ENCODE results near the gene UQCRH.

DNA sequence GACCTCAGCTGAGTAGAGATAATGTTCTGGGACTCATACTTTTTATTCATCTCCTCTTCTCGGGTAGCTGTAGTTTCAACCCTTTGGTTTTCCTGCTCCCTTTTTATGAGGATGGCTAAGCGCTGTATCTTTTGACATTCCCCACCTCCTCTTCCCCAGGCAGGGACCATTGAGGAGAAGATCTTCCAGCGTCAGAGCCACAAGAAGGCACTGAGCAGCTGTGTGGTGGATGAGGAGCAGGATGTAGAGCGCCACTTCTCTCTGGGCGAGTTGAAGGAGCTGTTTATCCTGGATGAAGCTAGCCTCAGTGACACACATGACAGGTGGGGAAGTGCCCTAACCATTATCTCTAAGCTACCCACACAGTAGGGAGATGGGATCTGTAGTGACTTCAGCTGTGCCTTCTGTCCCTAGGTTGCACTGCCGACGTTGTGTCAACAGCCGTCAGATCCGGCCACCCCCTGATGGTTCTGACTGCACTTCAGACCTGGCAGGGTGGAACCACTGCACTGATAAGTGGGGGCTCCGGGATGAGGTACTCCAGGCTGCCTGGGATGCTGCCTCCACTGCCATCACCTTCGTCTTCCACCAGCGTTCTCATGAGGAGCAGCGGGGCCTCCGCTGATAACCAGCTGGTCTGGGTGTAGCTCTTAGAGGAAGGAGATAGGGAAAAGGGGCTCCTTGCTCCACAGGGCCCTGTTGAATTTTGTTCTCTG lies 25.7 kb upstream of the UQCRH start:
- TF ChIP-seq POLR2A (IDR thresholded peaks at IDR 0.05; ENCODE audit: control extremely low read depth in 1 of 2, low read depth in 2 of 2, low read length in 2 of 2): no peak
- TF ChIP-seq EZH2 (IDR thresholded peaks at IDR 0.05; ENCODE audit: low read depth, low read length, severe bottlenecking): no peak
- no peak for TF ChIP-seq RBBP5 (IDR thresholded peaks at IDR 0.05; ENCODE audit: borderline replicate concordance, low read depth, low read length)
- TF ChIP-seq, protein P1, sequence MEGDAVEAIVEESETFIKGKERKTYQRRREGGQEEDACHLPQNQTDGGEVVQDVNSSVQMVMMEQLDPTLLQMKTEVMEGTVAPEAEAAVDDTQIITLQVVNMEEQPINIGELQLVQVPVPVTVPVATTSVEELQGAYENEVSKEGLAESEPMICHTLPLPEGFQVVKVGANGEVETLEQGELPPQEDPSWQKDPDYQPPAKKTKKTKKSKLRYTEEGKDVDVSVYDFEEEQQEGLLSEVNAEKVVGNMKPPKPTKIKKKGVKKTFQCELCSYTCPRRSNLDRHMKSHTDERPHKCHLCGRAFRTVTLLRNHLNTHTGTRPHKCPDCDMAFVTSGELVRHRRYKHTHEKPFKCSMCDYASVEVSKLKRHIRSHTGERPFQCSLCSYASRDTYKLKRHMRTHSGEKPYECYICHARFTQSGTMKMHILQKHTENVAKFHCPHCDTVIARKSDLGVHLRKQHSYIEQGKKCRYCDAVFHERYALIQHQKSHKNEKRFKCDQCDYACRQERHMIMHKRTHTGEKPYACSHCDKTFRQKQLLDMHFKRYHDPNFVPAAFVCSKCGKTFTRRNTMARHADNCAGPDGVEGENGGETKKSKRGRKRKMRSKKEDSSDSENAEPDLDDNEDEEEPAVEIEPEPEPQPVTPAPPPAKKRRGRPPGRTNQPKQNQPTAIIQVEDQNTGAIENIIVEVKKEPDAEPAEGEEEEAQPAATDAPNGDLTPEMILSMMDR (IDR thresholded peaks at IDR 0.05; ENCODE audit: control extremely low read depth in 1 of 3, insufficient read depth in 1 of 3, low read depth in 1 of 3, low read length in 3 of 3): no peak
- TF ChIP-seq JUND (IDR thresholded peaks at IDR 0.05; ENCODE audit: low read length): no peak
- no peak for TF ChIP-seq SP1 (IDR thresholded peaks at IDR 0.05; ENCODE audit: low read depth, low read length)
- TF ChIP-seq TAF1 (IDR thresholded peaks at IDR 0.05; ENCODE audit: low read depth, low read length): no peak
- TF ChIP-seq SRF (IDR thresholded peaks at IDR 0.05; ENCODE audit: low read depth, low read length): no peak
- no peak for TF ChIP-seq RAD21 (IDR thresholded peaks at IDR 0.05 in 1 of 2, conservative IDR thresholded peaks at IDR 0.05 in 1 of 2; ENCODE audit: low read depth in 2 of 2, low read length in 2 of 2)
- TF ChIP-seq TBP (IDR thresholded peaks at IDR 0.05; ENCODE audit: low read depth, low read length): no peak
- TF ChIP-seq POLR2AphosphoS5 (IDR thresholded peaks at IDR 0.05; ENCODE audit: low read depth, low read length): peak; percentile 64; the same call in 1 of the 2 replicates
- TF ChIP-seq USF2 (IDR thresholded peaks at IDR 0.05; ENCODE audit: low read length): no peak
